Glutamatergic neuron (in vitro differentiated cells): ENCODE measurements around the gene GAB3. TPM values are rescaled to one million over a fixed set of nuclear protein-coding genes. Genes with fewer than 3 reads are reported as not detected.
A peak's percentile ranks its signal among the peaks of the same experiment; 100 is the strongest.

Experiments used
- DNase-seq: peaks from one replicate; pipeline ENCODE4 v3.0.0; 2022
- H3K27ac Mint-ChIP-seq: one replicate; pipeline ENCODE4 v1.8.0; 2020; ENCODE audit warnings: mild to moderate bottlenecking, mixed read lengths, inconsistent platforms; ENCODE audit not compliant: unreplicated experiment
- H3K27me3 Mint-ChIP-seq: one replicate; pipeline ENCODE4 v1.8.0; 2020; ENCODE audit warnings: mild to moderate bottlenecking, moderate library complexity, mixed read lengths, inconsistent platforms; ENCODE audit not compliant: unreplicated experiment
- H3K36me3 Mint-ChIP-seq: one replicate; pipeline ENCODE4 v1.8.0; 2020; ENCODE audit warnings: mild to moderate bottlenecking, mixed read lengths, inconsistent platforms; ENCODE audit not compliant: unreplicated experiment
- H3K4me1 Mint-ChIP-seq: one replicate; pipeline ENCODE4 v1.8.0; 2020; ENCODE audit warnings: mild to moderate bottlenecking, low read depth, mixed read lengths, inconsistent platforms; ENCODE audit not compliant: unreplicated experiment
- H3K4me3 Mint-ChIP-seq: one replicate; pipeline ENCODE4 v1.8.0; 2020; ENCODE audit warnings: mild to moderate bottlenecking, mixed read lengths, inconsistent platforms; ENCODE audit not compliant: unreplicated experiment
- H3K9me3 Mint-ChIP-seq: one replicate; pipeline ENCODE4 v1.8.0; 2020; ENCODE audit warnings: mild to moderate bottlenecking, moderate library complexity, mixed read lengths, inconsistent platforms; ENCODE audit not compliant: unreplicated experiment
- total RNA-seq: library from RNA; stranded (reverse); fragmentation: NEBNext Ultra II Directional; extraction: Animal tissue kit (Norgen Biotek cat#: 25700); gene quantifications from one replicate; pipeline ENCODE4 v1.2.1, GENCODE V29; 2021; ENCODE audit not compliant: unreplicated experiment
- TF ChIP-seq, protein P1 (sequence below): fragments of 200-600 bp; sonication (generic); IDR thresholded peaks from one replicate; pipeline ENCODE4 v1.5.0; 2021; ENCODE audit not compliant: partially characterized antibody, unreplicated experiment

Gene GAB3
- total RNA-seq, 1 donor from 2014 or later: 9.6 TPM

DNA sequence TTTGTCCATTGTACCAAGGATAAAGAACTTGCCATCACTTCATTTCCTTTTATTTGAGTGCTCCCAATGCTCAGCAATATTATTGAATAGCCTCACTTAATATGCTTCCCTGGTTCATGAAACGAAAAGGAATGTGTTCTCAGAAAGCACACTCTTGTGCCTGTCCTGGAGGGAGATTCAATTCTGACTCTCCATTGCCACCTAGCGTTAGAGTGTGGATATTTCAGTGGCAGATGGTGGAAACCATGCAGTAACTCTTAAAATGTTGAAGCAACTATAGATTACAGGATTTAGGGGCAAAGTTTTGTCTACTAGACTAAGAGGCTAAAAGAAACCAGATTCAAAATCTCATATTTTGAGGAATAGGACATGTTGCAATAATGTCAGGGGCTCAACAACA is 36.0 kb downstream of the GAB3 start:
- H3K9me3 Mint-ChIP-seq: no peaks in the 10 kb centered on the region
- DNase-seq: peak; percentile 29

DNA sequence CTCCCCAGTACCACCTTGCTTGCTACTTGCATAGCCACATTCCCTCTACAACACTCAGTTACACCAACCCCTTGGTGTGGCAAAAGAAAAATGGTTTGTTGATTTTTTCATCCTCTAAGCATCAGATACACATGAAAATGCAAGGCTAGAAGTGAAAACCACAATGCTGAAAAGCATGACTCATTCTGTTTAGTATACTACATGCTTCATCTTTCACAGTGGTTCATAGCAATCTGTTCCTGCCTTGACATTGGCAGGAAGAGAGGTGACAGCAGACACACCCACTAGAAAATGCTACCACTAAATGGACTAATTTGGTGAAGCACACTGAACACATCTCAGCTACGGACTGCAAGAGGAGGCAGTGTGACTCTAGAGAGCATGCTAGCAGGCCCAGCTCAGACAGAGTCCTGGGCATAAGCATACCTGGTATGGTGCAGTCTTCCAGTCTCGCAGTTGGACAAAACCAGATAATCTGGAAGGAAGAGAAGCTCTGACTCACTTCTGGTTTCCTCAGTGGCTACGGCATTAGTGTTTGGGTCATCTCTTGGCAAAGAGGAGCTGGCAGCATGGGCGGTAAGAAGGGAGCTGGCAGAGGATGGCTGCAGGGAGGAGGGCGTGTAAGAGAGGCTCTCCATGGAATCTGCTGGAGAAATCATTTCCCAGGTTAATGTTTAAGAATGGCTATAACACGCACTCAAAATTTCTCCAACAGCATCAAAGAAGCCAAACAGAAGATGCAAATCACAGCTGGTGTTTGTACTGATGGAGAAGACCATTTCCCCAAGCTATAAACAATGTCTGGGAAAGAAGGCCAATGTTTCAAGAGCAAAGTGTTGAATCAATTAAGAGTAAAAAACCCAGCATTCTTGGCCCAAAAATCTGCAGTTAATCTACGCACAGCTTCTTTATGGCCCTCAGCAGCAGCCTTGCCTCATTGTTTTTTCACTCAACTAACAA is 37.8 kb downstream of the GAB3 start:
- H3K27ac Mint-ChIP-seq: no peak overlapping the region

More for the DNA sequence above, 36.0 kb downstream of the GAB3 start:
- peaks cover 2% of the 10 kb centered on the region for H3K27me3 Mint-ChIP-seq
- no peak overlapping the region for H3K27ac Mint-ChIP-seq
- no peaks in the 10 kb centered on the region for H3K36me3 Mint-ChIP-seq
- no peak overlapping the region for H3K4me3 Mint-ChIP-seq
- H3K4me1 Mint-ChIP-seq: peaks cover 15% of the 10 kb centered on the region
- TF ChIP-seq, protein P1, sequence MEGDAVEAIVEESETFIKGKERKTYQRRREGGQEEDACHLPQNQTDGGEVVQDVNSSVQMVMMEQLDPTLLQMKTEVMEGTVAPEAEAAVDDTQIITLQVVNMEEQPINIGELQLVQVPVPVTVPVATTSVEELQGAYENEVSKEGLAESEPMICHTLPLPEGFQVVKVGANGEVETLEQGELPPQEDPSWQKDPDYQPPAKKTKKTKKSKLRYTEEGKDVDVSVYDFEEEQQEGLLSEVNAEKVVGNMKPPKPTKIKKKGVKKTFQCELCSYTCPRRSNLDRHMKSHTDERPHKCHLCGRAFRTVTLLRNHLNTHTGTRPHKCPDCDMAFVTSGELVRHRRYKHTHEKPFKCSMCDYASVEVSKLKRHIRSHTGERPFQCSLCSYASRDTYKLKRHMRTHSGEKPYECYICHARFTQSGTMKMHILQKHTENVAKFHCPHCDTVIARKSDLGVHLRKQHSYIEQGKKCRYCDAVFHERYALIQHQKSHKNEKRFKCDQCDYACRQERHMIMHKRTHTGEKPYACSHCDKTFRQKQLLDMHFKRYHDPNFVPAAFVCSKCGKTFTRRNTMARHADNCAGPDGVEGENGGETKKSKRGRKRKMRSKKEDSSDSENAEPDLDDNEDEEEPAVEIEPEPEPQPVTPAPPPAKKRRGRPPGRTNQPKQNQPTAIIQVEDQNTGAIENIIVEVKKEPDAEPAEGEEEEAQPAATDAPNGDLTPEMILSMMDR: peak; percentile 75

DNA sequence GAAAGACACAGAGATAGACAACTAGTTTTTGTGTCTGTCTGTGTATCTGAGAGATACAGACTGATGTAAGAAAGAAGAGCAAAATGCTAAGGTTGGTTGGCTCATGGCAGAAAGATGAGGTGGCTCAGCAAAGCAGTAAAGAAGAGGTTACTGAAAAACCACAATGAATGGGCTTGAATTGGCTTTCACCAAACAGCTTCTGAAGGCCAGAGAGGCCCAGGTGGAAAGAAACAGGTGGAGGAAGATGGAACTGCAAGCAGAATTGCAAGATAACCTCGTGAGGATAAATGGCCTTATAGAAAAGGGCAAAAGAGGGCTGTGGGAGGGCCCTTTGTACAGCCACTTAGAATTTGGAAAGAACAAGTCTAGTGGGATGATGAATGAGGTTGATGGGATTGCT is 39.6 kb downstream of the GAB3 start:
- no peaks in the 10 kb centered on the region for H3K9me3 Mint-ChIP-seq
- no peaks in the 10 kb centered on the region for H3K27me3 Mint-ChIP-seq
- no peak overlapping the region for H3K27ac Mint-ChIP-seq
- TF ChIP-seq, protein P1: no peak
- DNase-seq: no peak
- H3K36me3 Mint-ChIP-seq: no peaks in the 10 kb centered on the region
- H3K4me3 Mint-ChIP-seq: no peak overlapping the region
- no peaks in the 10 kb centered on the region for H3K4me1 Mint-ChIP-seq

More for the DNA sequence above, 37.8 kb downstream of the GAB3 start:
- Mint-ChIP-seq H3K36me3 (no peaks in the 10 kb centered on the region), H3K4me1 (peaks cover 5% of the 10 kb centered on the region), H3K4me3 (no peak overlapping the region), H3K9me3 (no peaks in the 10 kb centered on the region), H3K27me3 (no peaks in the 10 kb centered on the region)
- DNase-seq: no peak
- TF ChIP-seq, protein P1: no peak

DNA sequence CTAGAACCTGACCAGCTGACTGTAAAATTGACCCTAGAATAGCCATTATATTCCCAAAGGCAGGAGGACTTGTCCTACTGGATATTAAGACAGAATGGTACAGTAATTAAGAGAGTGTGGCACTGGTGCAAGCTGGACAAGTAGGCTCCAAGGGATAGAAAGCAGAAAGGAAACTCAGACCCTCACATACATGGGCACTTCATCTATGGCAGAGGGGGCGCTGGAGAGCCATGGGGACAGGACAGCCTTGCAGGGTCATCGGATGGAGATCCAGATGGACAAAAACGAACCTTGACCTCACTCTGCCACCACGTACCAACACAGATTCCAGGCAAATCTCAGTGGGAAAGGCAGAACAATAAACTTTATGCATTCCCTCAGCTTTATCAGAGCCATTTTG is 40.6 kb downstream of the GAB3 start:
- Mint-ChIP-seq H3K27ac (no peak overlapping the region), H3K27me3 (no peaks in the 10 kb centered on the region), H3K9me3 (no peaks in the 10 kb centered on the region), H3K36me3 (no peaks in the 10 kb centered on the region), H3K4me3 (no peak overlapping the region), H3K4me1 (no peaks in the 10 kb centered on the region)
- TF ChIP-seq, protein P1: no peak
- DNase-seq: no peak

DNA sequence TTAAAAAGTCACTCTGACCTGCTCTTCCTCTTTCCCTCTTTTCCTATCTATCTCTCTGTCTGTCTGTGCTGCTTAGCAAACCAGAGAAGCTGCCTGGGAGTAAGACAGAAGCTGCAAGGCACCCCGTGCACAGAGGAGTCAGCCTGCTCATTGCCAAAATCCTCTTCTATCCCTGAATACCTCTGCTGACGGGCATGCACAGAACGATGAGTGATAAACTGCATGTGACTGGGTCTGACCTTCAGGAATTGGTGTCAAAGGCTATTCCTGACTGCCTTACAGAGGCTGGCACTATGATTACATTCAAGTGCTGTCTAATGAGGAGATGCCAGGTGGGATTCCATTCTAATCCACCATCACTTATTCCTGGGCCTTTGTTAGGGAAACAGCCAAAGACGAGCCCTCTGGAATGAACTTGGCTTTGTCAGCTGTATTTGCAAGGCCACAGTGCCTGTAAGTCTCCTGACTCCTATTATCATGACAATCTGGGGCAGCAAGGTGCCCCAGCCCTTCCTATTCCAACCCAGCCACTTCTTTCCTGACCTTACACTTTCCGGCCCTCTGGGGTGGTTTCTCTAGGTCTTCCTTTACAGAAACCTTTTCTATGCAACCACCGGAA is 52.1 kb downstream of the GAB3 start:
- no peaks in the 10 kb centered on the region for H3K9me3 Mint-ChIP-seq
- no peaks in the 10 kb centered on the region for H3K36me3 Mint-ChIP-seq
- no peak for DNase-seq
- H3K27me3 Mint-ChIP-seq: no peaks in the 10 kb centered on the region
- TF ChIP-seq, protein P1: no peak
- H3K27ac Mint-ChIP-seq: no peak overlapping the region
- no peaks in the 10 kb centered on the region for H3K4me1 Mint-ChIP-seq
- no peak overlapping the region for H3K4me3 Mint-ChIP-seq
